ENCODE data around the gene FH. TPM values are rescaled to one million over a fixed set of nuclear protein-coding genes. Genes with fewer than 3 reads are reported as not detected.

FH gene
- total RNA-seq, 2 donors from 2014 or later, result 103 to 119 TPM

DNA sequence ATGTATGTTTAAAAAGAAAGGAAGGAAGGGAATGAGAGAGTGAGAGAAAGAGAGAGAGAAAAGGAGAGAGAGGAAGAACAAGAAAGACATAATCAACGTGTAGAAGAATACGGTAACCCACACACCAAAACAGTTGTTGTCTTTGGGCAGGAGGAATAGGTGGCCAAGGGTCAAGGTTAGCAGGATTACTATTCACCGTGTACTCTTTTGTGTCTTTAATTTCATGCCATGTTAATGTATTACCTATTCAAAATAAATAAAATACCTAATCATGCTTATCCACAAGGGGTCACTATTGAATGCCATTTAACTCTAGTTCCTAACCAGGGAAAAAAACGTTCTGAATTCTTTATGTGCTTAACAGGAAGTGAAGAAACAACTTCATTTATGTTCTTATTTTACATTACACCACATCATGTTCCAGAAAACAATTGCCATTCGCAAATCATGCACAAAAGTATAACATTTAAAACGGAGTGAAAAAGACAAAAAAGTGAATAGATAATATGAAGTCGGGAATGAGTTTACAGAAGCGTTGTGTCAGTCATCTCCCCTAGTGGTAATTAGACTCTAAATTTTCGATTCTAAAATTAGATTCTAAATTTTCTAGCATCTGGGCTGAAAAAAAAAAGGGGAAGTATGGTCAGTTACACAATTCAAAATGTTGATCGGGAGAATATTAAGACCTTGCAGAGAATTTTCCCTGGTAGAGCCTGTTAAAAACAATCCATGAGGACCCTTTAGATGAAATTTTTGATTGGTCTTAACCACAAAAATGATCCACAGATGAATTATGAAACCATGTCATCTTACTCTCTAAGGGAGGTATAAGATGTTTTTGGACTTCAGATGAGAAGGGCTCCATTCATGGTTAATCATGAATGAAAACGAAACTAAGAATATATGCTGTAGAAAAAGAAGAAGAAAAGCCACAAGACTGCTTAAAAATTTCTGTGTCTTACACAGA lies 11.9 kb upstream of the FH start:
- DNase-seq (no peak), ATAC-seq (peak; percentile 88)
- intact Hi-C loops (cut with DNase I, micrococcal nuclease), result no loop called here

DNA sequence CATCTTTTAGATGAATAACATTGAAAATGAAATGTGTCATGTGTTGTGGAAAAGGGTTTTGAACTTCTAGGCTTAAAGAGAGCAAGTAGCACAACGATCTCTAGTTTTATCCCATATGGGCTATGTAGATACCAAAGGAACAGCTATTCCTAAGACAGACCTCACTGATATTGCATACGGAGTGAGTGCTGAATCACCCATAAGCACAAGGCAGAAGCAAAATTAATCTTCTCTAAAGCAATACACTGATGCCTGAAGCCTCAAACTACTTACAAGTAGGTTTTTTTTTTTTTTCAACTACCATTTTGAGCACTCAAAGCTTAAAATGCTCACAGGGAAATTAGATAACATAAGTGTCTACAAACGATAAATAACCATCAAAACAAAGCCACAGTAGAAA lies 7.6 kb upstream of the FH start:
- DNase-seq, result no peak
- no peak for ATAC-seq
- intact Hi-C loops (cut with DNase I, micrococcal nuclease), result loop anchor here in 1 of 2 donors (10.0 kb wide), 1 partner anchor 318 kb away; the partner anchor contains the start of gene EXO1

DNA sequence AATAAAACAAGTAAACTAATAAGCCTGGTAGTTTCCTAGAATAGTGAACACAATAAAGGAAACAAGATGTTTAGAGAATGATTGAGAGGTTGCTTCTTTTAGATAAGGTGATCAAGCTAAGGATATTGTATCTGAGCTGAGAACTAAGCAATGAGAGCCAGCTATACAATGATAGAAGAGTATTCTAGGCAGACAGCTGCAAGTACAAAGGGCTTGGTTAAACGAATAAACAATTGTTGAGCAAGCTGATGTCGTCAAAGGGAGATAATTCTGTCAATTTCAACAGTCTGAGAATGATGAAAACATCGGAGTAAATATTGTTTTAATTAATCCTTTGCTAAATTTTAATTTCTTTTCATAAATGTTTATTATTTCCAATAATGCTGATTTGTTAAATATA lies 5.5 kb upstream of the FH start:
- DNase-seq (no peak), ATAC-seq (no peak)
- intact Hi-C loops (cut with DNase I, micrococcal nuclease), result loop anchor here in 1 of 2 donors (10.0 kb wide), 1 partner anchor 320 kb away; the partner anchor contains the start of gene EXO1

DNA sequence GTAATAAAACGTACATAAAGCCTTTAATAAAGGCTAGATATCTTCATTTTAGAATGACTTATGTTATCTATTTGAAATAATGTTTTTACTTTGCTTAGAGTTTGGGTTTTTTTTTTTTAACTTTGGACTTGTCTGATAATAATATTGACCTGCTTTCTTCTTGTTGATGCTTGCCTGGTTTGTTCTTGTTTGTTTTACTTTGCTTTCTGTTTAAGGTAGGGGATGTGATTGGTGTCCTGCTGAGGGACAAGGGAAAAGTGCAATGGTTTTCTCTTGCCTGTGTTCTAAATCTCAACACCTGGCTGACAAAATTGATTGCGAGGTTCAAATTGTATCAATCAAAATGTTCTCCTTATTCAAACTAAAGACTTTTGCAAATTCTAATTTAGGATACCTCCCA lies 2.2 kb upstream of the FH start:
- DNase-seq, result no peak
- intact Hi-C loops (cut with DNase I, micrococcal nuclease), result loop anchor here in 1 of 2 donors (10.0 kb wide), 1 partner anchor 323 kb away; the partner anchor contains the start of gene EXO1
- ATAC-seq, result no peak

DNA sequence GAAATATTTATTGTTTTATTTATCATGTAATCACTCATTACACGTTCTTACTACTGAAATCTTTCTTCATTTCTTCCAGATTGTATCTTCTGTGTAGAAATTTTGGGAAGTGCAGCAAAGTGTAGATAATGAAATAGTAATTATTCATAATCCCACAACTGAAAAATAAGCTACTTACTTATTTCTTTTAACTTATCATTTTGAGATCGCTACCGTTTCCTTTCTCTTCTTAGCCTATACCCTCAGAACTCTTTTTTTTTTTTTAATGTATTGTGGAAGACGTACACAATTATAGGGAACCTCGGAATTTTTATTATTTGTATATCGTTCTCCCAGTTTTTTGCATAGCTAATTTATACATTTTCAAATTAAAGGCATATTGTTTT lies 518 bp upstream of the FH start:
- DNase-seq (no peak), ATAC-seq (no peak)
- intact Hi-C loops (cut with DNase I, micrococcal nuclease), result loop anchor here in 1 of 2 donors (10.0 kb wide), 1 partner anchor 325 kb away; the partner anchor contains the start of gene EXO1

DNA sequence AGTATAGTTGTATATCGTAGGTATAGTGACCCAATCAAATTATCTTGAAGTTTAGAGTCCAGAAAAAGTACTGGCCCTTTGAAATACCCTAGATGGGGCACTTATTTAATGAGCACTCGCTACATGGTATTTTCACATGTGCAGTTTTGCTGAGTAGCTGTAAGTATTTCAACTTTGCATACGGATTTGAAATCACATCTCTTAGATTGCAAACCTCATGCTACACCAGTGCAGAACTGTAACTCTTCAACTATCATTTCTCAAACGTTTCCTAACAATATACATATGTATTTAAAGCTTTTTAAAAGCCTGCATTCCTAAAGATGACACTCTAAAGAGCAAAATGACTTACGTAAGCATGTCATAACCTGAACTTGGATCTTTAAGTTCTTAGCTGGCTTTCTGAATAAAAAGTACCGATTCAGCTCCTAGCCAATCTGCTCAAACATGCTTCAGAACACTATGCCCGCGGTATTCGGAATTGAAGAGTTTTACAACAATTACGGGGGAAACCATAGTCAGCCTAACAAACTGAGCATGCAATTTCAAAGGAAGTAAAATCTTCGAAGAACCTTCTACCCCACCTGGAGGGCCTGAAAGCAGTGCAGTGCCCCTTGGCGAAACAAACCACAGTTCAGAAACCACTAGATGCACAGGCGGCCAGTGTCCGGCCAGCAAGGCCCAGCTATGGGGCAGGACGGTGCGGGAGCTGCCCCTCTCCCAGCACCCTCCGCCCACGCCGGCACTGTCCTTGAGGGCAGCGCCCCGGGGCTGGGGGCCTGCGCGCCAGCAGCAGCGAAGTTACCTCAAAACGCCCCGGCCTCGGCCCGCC lies 863 bp downstream of the FH start:
- DNase-seq (peak in 1 of 2 donors; percentile 26), ATAC-seq (peak; percentile 45)
- intact Hi-C loops (cut with DNase I, micrococcal nuclease), result no loop called here

DNA sequence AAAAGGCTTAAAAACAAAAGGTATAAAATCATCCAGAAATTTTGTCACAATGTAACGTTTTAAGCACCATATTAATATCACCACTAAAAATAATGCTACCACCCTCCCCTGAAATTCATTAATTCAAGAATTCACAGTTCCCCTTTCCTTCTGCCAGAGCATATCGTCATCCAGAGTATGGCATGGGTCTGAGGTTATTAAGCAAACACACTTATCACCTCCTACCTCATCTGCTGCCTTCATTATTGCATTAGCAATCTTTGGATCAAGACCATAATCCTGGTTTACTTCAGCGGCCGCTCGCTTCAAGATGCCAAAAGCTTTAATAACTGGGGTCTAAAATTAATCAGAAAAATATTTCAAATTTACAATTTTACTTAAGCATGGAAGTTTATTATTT lies 6.2 kb downstream of the FH start:
- ATAC-seq (no peak), DNase-seq (no peak)
- intact Hi-C loops (cut with DNase I, micrococcal nuclease), result no loop called here

DNA sequence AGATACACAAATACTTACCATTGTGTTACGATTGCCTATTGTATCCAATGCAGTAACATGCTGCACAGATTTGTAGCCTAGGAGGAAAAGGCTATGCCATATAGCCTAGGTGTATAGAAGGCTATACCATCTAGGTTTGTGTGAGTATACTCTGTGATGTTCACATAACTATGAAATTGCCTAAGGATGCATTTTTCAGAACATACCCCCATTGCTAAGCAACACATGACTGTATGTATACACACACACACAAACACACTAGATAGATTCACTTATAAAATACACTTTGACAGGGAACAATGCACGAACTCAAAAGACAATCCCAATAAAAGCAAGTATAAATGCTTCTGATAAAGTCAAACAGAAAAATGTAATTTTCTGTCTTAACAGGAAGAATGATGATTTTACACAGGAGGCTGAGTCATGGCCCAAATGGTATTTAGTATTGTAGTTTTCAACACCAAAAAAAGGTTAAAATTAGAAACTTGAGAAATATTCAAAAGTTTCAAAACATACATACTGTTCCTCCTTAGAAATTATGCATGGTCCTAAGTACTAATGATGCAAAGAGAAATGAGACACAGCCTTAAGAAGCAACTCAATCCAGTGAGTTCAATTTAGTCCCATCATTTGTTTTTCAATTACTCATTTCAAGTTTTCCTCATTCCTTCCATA lies 12.2 kb downstream of the FH start:
- intact Hi-C loops (cut with DNase I, micrococcal nuclease), result no loop called here

DNA sequence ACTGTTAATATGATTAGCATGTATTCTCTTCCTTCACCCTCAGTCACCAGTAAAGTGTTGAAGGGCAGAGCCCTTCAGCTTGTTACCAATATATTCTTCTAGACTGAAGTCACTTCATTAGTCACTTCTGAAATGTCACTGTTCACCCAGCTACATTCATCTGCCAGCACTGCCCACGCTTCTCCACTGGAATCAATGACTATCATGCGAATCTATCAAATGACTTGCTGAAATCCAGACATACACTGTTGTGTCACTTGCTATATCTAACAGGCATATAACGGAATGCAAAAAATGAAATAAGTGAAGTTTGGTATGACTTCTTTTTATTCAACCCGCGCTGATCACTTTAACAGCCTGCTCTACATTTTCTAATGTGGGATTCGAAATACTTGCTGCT lies 16.1 kb downstream of the FH start:
- DNase-seq (no peak), ATAC-seq (no peak)
- intact Hi-C loops (cut with DNase I, micrococcal nuclease), result no loop called here

More for the DNA sequence above, 12.2 kb downstream of the FH start:
- ATAC-seq (no peak), DNase-seq (no peak)

DNA sequence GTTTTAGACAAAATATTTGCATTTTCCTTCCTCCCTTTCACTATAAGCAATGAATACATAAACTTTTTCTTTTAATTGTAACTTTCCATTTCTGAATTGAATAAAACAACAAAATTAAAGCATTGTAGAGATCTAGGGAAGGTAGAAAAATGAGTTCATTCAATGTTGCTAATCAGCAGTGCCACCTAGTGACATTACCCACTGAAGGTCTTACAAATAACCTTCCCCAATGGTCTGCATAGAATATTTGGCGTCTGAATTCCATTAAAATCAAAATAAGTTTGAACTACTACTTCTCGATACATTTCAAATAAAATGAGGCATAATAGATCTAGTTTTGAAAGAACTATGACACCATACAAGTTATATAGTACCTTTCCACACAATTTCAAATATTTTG lies 19.6 kb downstream of the FH start:
- intact Hi-C loops (cut with DNase I, micrococcal nuclease), result no loop called here
- ATAC-seq (no peak), DNase-seq (no peak)

DNA sequence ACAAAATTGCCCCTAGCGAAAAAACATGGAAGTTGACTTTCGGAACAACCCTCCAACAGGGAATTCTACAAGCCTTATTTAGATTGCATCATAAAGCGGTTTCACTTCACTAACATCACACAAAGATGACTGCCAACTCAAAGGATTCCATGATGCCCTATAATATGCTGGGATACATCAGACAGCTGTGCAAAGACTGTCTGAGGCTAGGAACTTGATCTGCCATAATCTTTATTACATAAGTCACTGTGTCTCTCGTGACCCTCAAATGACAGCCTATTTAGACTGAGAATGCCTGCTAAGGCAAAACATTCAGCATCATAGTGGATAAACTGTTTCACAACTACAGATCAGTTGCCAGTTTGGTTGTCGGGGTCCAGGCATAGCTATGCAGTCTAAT lies 23.8 kb downstream of the FH start:
- intact Hi-C loops (cut with DNase I, micrococcal nuclease), result no loop called here
- DNase-seq (no peak), ATAC-seq (no peak)

DNA sequence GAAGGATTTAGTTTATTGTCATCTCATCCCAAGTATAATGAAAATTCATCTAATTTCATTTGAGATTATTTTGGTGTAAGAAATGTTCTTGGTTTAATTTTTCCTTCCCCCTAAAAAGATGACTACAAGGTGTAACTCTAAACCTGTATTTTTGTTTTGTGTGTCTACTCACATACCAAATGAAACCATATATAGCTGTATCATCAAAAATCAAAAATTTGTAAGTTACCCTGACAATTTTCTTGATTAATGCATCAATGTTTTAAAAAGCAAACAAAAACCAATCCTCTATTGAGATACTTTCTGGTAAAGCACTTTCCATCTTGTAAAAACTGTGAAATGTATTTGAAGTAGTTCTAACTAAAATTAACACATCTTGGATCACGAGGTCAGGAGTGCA lies 30.8 kb downstream of the FH start:
- DNase-seq (no peak), ATAC-seq (no peak)
- intact Hi-C loops (cut with DNase I, micrococcal nuclease), result no loop called here

DNA sequence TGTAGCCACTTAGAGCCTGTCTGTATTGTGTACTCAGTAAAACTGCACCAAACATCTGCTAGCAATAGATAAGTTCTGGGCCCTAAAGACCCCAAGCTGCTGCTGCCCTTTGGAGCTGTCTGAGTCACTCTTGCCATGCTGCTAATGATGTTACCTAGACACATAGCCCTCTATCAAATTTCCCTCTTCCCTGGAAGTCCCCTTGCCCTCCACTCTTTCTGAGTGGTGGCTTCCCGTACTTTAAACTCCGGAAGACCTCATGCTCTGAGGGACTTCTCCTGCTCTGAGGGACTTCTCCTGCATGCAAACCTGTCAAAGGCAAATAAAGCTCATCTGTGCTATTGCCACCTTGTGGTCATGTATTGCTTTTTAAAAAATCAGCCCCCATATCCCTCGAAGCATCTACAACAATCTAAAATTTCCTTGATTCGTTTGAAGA lies 34.0 kb downstream of the FH start:
- no peak for ATAC-seq
- intact Hi-C loops (cut with DNase I, micrococcal nuclease), result no loop called here

DNA sequence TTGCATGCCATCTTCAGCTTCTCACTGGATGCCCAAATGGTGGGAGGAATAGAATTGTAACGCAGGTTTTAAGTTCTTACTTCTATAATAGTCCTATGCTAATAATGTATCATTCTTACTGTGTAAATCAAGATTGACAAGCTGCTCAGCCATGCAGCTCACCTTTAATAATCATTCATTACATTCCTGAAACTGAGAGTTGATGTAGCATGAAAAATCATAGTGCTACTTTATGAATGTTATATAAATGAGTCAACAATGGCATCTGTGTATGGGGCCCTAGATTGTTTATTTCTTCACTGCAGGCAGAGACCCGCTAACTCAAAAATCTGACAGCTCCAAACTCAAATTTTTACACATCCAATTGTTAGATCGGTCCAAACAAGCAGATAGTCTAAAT lies 34.4 kb downstream of the FH start:
- intact Hi-C loops (cut with DNase I, micrococcal nuclease), result no loop called here
- ATAC-seq (no peak), DNase-seq (no peak)

More for the DNA sequence above, 34.0 kb downstream of the FH start:
- no peak for DNase-seq

DNA sequence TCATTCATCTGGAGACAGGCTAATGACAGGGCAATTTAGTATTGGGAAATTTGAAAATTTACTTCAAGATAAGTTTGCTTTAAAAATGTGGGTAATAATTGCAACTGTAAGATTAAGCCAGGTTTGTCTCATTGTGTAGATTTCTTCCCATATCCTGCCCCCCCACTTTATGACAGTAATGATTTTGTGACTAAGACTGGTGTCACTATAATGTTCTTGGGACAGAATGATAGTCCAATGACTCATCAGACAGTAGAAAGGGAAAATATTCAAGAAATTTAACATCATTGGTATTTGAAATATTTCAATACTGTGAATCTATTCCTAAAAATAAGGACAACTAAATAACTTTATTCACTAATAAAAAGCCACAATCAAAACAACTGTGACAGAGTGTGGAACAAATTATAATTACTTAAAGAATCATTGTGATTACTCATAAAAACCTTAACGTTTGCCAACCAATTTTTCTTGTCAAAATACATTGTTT lies 36.7 kb downstream of the FH start:
- no peak for ATAC-seq
- no peak for DNase-seq
- intact Hi-C loops (cut with DNase I, micrococcal nuclease), result no loop called here

DNA sequence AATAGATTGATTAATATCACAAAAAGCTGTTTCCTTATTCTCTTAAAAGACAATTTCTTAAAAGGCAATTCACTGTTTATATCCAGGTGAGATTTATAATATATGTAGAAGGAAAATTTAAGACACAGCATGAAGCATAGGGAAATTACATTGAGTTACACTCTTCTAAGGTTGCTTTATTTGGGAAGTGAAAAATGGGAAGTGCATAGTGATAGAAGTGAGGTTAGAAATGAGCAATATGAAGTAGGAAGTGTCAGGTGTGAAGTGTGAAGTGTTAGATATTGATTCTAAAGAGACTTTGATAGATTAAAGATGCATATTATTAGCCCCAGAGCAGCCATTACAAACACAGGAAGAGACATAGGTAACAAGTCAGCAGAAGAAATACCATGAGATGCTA lies 40.3 kb downstream of the FH start:
- intact Hi-C loops (cut with DNase I, micrococcal nuclease), result no loop called here
- ATAC-seq, result no peak

DNA sequence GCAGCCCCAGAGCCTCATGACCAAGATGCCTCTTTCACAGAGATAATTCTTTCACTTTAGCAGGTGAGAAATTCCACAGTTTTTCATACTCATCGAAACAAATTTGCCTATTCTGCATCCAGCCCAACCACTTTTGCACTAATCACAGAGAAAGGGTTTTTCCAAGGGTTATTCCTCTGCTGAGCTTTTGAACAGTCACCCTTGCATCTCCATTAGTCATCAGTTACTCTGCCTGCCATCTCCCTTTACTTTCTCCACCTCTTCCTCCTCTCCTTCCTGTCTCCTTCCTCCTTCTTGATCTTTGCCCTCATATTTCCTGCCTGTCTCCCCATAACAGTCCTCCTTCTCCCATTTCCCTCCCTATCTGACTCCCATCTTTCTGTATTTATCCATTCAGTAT lies 43.9 kb downstream of the FH start:
- no peak for ATAC-seq
- intact Hi-C loops (cut with DNase I, micrococcal nuclease), result no loop called here
- no peak for DNase-seq

More for the DNA sequence above, 40.3 kb downstream of the FH start:
- DNase-seq, result no peak

DNA sequence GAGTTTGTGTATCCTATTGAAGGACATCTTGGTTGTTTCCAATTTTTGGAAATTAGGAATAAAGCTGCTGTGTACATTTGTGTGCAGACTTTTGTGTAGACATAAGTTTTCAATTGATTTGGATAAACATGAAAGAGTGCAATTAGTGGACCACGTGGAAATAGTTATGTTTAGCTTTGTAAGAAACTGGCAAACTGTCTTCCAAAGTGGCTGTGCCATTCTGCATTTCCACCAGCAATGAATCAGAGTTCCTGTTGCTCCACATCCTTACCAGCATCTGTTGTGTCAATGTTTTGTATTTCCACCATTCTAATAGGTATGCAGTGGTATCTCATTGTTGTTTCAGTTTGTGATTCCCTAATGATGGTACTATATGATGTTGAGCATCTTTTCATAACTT lies 46.5 kb downstream of the FH start:
- intact Hi-C loops (cut with DNase I, micrococcal nuclease), result no loop called here
- ATAC-seq (no peak), DNase-seq (no peak)

Data from left colon (tissue), 2 donors.